Osteoblast (primary cell): Measurements from ENCODE around the gene YPEL5. TPM values are rescaled to one million over a fixed set of nuclear protein-coding genes. Genes with fewer than 3 reads are reported as not detected.

Experiments used
- DNase-seq: peaks from one replicate; pipeline ENCODE4 v3.0.0; 2011; ENCODE audit warnings: low spot score, mixed read lengths; ENCODE audit not compliant: insufficient read length; ENCODE audit errors: missing footprints
- H2AFZ ChIP-seq: 2 replicates; pipeline ENCODE4 v1.6.0; 2011; ENCODE audit warnings: mild to moderate bottlenecking, low read length
- H3K27ac ChIP-seq: 2 replicates; pipeline ENCODE4 v1.5.1; 2011; ENCODE audit warnings: mild to moderate bottlenecking, low read depth, low read length, moderate library complexity
- H3K27me3 ChIP-seq: 2 replicates; pipeline ENCODE4 v1.6.0; 2012; ENCODE audit warnings: mild to moderate bottlenecking, control low read depth, inconsistent platforms, low read length, moderate library complexity; ENCODE audit not compliant: insufficient read depth
- H3K36me3 ChIP-seq: 2 replicates; pipeline ENCODE4 v1.5.1; 2011; ENCODE audit warnings: mild to moderate bottlenecking, low read length, control low read depth, moderate library complexity; ENCODE audit not compliant: insufficient read depth
- H3K4me1 ChIP-seq: 2 replicates; pipeline ENCODE4 v1.5.1; 2011; ENCODE audit warnings: mild to moderate bottlenecking, low read length, control low read depth, moderate library complexity; ENCODE audit not compliant: insufficient read depth
- H3K4me2 ChIP-seq: 2 replicates; pipeline ENCODE4 v1.6.0; 2011; ENCODE audit warnings: mild to moderate bottlenecking, low read length; ENCODE audit not compliant: insufficient read depth
- H3K4me3 ChIP-seq: fragments of 200-600 bp; sonication (generic); 3 replicates; pipeline ENCODE4 v1.5.1; 2012; ENCODE audit warnings: mild to moderate bottlenecking, low read length, inconsistent platforms; ENCODE audit not compliant: insufficient read depth
- H3K79me2 ChIP-seq: 2 replicates; pipeline ENCODE4 v1.6.0; 2012; ENCODE audit warnings: mild to moderate bottlenecking, low read length, control low read depth, inconsistent platforms; ENCODE audit not compliant: insufficient read depth
- H3K9me3 ChIP-seq: 2 replicates; pipeline ENCODE4 v1.5.1; 2011; ENCODE audit warnings: low read depth, low read length, control low read depth
- H4K20me1 ChIP-seq: 2 replicates; pipeline ENCODE4 v1.6.0; 2012; ENCODE audit warnings: mild to moderate bottlenecking, low read length, control low read depth; ENCODE audit not compliant: insufficient read depth
- CTCF ChIP-seq: IDR thresholded peaks from 2 replicates; pipeline ENCODE4 v1.5.1; 2011; ENCODE audit warnings: mild to moderate bottlenecking, low read depth, low read length, moderate library complexity; ENCODE audit errors: extremely low read depth
- small RNA-seq: library from RNA; depleted of rRNA; stranded (forward); fragments of <200 nt; gene quantifications from one replicate; pipeline ENCODE3, GENCODE V24; 2012
- total RNA-seq: library from RNA; depleted of rRNA; stranded (reverse); fragments of >200 nt; gene quantifications from 2 replicates; pipeline ENCODE4 v1.2.3, GENCODE V29; 2012

YPEL5 gene
- total RNA-seq, 1 donor = 92.3 TPM

- H4K20me1 ChIP-seq = no peaks in the 10 kb centered on the region
- H3K4me1 ChIP-seq = no peaks in the 10 kb centered on the region
- H3K4me3 ChIP-seq = no peak overlapping the region
- H3K9me3 ChIP-seq = no peaks in the 10 kb centered on the region
- no peak overlapping the region for H3K4me2 ChIP-seq
- H3K27me3 ChIP-seq = peaks cover 10% of the 10 kb centered on the region
- no peak overlapping the region for H3K27ac ChIP-seq
- DNase-seq = no peak
- H2AFZ ChIP-seq = no peak overlapping the region
- H3K79me2 ChIP-seq = no peaks in the 10 kb centered on the region
- no peaks in the 10 kb centered on the region for H3K36me3 ChIP-seq
- peak; percentile 97 for TF ChIP-seq CTCF
These were observed 61.6 kb downstream of the YPEL5 start for GRCh38 chr2:30208453-30208852.

- H3K36me3 ChIP-seq = no peaks in the 10 kb centered on the region
- no peaks in the 10 kb centered on the region for H3K4me1 ChIP-seq
- H3K4me3 ChIP-seq = no peak overlapping the region
- no peaks in the 10 kb centered on the region for H3K79me2 ChIP-seq
- TF ChIP-seq CTCF = no peak
- H4K20me1 ChIP-seq = no peaks in the 10 kb centered on the region
- no peak for DNase-seq
- no peak overlapping the region for H2AFZ ChIP-seq
- no peak overlapping the region for H3K4me2 ChIP-seq
- peaks cover 8% of the 10 kb centered on the region for H3K27me3 ChIP-seq
- H3K27ac ChIP-seq = no peak overlapping the region
- no peaks in the 10 kb centered on the region for H3K9me3 ChIP-seq
These were observed 62.4 kb downstream of the YPEL5 start for GRCh38 chr2:30209227-30209626.

Small RNAs within 50 kb of the gene (small RNA-seq; reads per million reads assigned to genes)
- gene SNORA10B = not detected

Other genes starting within 250 kb of the YPEL5 start
- under 0.01 and 0.29 TPM in 2 replicates for gene ALK, start 225.4 kb upstream of the YPEL5 start, total RNA-seq
- 270 and 272 TPM in 2 replicates for gene LBH, start 84.5 kb downstream of the YPEL5 start, total RNA-seq